Measurements from ENCODE around the gene DOK3. TPM values are rescaled to one million over a fixed set of nuclear protein-coding genes. Genes with fewer than 3 reads are reported as not detected.

DOK3 gene
- total RNA-seq, 1 experiment from 2014 or later: 8.0 TPM

DNA sequence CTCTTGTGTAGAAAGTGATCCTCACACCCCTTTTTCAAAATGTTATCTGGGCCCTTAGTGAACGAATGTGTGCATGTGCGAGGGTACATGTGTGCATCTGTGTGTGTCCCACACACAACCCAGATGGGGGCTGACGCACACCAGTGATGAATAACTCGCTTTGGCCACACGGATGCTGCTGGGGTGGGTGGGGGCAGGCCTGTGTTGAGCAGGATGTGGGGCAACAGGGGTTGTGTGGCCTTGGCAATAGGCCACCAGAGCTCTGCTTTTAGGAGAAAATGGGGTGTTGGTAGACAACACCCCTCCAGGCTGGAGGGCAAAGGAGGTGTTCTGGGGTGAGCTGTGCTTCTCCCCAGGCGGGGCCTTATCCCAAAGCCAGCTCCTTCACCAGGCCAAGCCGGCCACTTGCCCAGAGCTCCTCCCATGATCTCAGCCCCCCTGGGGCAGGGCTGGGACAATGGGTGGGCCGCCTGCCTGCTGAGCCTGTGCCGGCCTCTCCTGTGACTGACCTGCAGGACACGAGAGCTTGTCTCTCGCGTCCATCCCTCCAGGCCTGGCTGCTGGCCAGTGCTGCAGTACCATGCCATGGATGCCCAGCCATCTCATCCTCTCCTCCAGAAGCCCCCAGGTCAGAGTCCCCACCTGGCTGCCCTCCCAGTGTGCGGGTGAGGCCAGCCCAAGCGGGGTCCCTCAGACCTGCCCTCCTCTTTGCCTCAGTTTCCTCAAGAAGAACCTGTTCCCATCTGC is 37.8 kb downstream of the DOK3 start (continued):
- TF ChIP-seq, protein P1, sequence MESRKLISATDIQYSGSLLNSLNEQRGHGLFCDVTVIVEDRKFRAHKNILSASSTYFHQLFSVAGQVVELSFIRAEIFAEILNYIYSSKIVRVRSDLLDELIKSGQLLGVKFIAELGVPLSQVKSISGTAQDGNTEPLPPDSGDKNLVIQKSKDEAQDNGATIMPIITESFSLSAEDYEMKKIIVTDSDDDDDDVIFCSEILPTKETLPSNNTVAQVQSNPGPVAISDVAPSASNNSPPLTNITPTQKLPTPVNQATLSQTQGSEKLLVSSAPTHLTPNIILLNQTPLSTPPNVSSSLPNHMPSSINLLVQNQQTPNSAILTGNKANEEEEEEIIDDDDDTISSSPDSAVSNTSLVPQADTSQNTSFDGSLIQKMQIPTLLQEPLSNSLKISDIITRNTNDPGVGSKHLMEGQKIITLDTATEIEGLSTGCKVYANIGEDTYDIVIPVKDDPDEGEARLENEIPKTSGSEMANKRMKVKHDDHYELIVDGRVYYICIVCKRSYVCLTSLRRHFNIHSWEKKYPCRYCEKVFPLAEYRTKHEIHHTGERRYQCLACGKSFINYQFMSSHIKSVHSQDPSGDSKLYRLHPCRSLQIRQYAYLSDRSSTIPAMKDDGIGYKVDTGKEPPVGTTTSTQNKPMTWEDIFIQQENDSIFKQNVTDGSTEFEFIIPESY (IDR thresholded peaks at IDR 0.05; ENCODE audit: extremely low read depth, insufficient replicate concordance, low read length): no peak
- no peak for TF ChIP-seq ELF1 (IDR thresholded peaks at IDR 0.05; ENCODE audit: borderline replicate concordance, low read depth)
- no peak for TF ChIP-seq CBX3 (IDR thresholded peaks at IDR 0.05; ENCODE audit: low read depth)
- no peak for TF ChIP-seq EGR1 (IDR thresholded peaks at IDR 0.05; ENCODE audit: low read depth)
- no peak for TF ChIP-seq POLR2AphosphoS5 (IDR thresholded peaks at IDR 0.05; ENCODE audit: low read depth, low read length)
- no peak for TF ChIP-seq ZNF274 (IDR thresholded peaks at IDR 0.05; ENCODE audit: low read depth, low read length)
- TF ChIP-seq TCF7L2 (IDR thresholded peaks at IDR 0.05; ENCODE audit: borderline replicate concordance, extremely low read depth, insufficient read depth, insufficient read length): no peak
- no peak for TF ChIP-seq SRF (IDR thresholded peaks at IDR 0.05; ENCODE audit: low read depth)
- no peak for TF ChIP-seq ZFX (IDR thresholded peaks at IDR 0.05)
- TF ChIP-seq JUND (IDR thresholded peaks at IDR 0.05): no peak
- no peak for TF ChIP-seq CEBPB (IDR thresholded peaks at IDR 0.05; ENCODE audit: low read depth)
- no peak for TF ChIP-seq SP1 (IDR thresholded peaks at IDR 0.05; ENCODE audit: low read depth)
- no peak for TF ChIP-seq POLR2A (IDR thresholded peaks at IDR 0.05; ENCODE audit: borderline replicate concordance, extremely low read depth, insufficient read depth, insufficient read length)
